HG03135 (cell line): ENCODE results near the gene RGS3.
A peak's percentile ranks its signal among the peaks of the same experiment; 100 is the strongest.
"Not testable (repeated sequence)": the region's sequence is repeated elsewhere in the genome, so short reads cannot be mapped to it uniquely, and the experiment has no call there.

Experiments
- ATAC-seq: cut with Tn5 transposase; IDR thresholded peaks from one replicate; pipeline ENCODE4 v1.9.1; 2021; ENCODE audit warnings: mild to moderate bottlenecking, moderate library complexity; ENCODE audit not compliant: unreplicated experiment

Gene RGS3

DNA sequence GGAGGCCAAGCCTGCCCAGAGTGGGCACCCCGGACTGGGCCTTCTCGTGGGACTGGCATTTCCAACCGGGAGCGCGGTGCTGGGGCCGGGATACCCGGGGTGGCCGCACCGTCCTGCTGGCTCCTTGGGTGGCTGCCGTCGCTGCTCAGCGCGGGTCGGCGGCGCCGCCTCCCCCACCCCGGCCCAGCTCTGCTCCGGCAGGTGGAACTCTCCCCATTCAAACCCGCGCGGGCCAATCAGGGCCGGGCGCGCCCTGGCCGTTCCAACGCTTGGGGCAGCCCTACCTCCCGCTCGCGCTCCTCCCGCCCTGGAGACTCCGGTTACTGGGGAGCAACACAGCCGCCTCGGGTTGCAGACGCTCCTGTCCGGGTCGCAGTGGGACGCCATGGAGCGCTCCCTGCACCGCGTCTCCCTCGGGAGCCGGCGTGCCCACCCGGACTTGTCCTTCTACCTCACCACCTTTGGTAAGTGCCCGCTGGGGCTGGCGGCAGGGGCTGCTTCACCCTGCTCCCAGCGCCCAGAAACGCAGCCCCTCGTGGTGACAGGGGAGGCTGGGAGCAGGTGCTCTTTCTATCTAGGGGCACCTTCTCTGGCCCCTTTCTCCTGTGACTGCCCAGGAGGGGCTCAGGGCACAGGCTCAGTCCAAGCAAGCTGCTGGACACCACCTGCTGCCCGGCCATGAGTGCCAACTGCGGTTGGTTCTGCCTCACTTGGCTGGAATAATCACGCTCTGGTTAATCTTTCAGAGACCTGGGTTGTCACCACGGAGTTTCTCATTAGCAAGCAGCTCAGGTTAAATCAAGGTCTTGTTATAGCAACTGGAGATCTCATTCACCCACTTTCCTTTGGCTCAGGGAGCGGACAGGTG, at the start of gene RGS3:
RGS3 (plus strand) TSS at position 310 of the 868 bp plus-strand sequence; CDS start at position 386, 76 bp downstream.
- no peak for ATAC-seq

DNA sequence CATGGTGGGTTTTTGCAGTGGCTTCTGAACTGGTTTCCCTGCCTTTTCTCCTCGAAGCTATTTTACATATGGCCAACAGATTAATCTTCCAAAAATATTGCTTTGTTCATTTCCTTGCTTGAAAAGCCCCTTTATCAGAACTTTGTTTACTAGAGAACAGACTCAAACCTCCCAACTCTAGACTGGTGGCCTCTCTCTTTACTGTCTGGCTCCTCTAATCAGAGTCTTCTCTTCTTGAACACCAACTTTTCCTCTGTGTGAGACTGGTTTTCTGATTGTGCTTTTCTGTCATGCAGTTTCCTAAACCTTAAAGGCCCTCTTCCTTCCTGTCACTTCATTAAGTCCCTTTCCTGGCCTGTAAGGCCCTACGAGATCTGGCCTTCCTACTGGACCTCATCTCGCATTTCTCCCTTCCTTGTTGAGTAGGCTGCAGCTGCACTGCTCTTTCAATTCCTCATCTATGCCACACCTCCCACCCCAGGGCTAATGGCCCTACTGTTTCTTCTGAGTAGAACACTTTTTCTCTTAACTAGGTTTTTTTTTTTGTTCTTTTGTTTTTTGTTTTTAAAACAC, 47.3 kb upstream of the RGS3 start:
- ATAC-seq, result peak; percentile 97

DNA sequence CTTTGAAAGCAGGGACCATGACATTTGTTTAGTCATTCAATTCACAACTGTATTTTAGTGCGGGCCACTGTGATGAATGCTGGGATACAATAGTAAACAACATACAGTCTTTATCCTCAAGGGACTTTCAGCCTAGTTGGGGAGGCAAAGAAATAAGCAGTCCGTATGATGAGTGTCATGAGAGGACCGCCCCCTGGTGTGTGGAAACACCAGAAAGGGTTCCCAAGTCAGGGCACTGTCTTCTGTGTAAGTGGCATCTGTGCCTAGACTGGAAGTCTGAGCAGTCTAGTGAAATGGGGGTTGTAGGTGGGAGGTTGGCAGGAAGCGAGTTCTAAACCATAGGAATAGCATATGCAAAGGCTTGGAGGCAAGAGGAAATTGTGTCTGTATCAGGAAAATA, 46.2 kb upstream of the RGS3 start:
- no peak for ATAC-seq

DNA sequence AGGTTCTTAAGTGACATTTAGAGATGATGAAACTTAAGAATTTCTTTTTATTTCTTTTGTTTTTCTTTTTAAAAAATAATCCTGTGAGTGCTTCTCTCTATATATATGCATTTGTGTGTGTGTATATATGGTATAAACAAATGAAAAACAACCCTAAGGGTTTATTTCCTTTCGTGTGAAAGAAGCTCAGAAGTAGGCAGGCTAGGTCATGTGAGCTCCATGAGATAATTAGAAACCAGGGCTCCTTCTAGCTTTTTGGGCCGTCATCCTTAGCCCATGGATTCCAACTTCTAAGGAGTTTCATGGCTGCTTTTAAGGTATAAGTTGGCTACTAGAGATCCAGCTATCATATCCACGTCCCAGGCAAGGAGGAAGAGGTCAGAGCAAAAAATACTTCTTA, 41.8 kb upstream of the RGS3 start:
- no peak for ATAC-seq

GRCh38 chr9:113425072-113425471, 38.5 kb upstream of the RGS3 start:
- no peak for ATAC-seq

DNA sequence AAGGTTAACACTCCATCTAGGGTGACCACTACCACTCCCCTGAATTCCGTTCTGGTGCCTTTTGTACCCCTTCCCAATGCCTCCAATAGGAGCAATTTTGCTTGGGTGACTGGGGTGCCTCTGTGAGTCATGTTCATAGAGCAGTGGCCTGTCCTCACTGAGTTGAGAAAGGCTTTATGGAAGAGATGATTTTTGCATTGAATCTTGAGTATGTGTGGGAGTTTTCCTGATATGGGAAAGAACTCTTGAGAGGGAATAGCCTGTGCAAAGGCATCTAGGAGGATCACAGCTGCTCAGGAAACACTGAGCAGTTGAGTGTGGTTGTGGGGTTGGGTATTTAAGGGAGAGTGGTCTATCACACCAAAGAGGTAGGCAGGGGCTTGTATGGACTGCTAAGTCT, 36.8 kb upstream of the RGS3 start:
- no peak for ATAC-seq

DNA sequence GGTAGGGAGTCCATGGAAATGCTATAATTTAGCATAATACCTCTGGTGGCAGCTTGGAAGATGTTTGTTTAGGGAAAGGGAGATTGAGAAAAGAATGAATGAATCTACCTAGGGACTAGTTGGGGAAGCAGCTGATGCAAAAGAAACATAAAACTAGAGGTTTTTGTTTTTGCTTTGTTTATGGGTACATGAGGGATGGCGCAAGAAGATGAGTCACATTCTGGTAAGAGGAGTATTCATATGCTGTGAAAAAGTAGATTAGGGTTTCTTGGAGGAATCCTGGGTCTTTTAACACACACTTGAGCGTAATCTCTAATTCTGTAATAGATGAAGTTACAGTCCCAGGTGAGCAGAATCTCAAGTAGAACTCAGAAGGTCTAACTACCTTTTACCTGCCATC, 35.9 kb upstream of the RGS3 start:
- ATAC-seq, result no peak

- ATAC-seq, result no peak
These were observed 35.4 kb upstream of the RGS3 start for GRCh38 chr9:113428062-113428615.

DNA sequence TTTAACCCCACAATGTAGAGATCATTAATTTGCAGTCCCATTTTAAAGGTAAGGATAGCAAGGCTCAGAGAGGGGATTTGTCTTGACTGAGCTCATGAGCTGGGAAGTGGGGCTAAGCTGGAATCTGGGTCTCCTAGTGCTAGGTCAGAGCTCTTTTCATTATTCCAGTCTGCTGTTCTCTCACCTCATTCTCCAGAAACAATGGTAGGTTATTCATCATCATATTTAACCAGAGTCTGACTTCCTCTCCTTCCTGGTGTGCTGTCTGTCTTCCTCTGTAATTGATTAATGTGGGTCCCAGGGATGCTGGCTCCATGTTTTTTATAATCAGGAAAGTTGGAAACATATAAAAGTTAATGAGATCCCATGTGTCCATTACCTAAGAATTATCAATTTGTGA, 32.3 kb upstream of the RGS3 start:
- ATAC-seq, result no peak

DNA sequence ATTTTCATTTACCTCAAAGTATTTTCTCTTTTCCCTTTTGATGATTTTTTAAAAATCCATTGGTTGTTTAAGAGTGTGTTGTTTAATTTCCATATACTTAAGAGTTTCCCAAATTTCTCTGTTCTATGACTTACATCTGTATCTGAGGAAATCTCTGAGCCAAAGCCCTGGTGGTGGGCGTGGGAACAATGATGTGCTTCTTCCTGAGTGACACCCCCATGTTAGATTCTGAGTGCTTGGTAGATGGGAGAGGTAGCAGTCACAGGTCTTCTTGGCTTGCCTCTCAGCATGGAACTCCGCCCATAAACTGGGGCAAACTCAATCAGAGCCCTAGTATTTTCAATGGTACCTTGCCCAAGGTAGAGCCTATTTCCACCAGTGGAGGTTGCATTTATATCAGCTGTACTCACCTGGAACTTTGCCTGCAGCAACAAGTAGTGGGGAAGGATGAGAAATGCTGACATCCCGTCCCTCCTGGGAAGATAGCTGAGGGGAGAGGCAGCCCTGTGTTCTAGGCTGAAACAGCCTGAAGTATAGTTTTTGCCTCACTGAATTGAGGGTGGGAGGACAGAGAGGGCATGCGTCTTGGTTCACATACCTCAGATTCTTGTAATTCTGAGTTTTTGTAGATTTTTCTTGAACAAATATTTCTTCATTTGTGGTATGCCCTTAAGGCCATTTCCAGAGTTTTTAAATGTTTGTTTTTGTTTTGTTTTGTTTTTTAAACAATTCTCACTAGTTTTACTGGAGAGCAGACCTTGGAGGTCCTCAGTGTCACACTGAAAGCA, 26.6 kb upstream of the RGS3 start:
- ATAC-seq, result no peak

- not testable (repeated sequence) for ATAC-seq
These were observed 25.8 kb upstream of the RGS3 start for GRCh38 chr9:113437716-113438115.

DNA sequence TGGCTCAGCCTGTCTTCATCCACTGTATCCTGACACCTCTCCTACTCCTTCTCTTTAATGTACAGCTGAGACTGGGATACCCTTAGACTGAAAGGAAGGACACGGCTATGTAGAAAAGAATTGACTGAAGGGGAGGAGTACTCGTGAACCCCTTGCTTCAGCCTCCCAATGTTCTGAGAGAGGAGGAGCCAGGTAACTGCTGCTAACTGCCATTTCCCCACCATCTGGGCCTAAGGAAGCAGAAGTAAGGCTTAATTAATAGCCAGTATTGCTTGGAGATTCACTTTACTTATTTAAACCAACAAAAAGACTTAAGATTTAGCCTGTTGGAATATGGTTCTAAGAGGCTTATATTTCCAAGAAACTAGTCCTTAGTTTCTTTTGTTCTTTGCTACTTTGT, 18.8 kb upstream of the RGS3 start:
- ATAC-seq, result no peak

DNA sequence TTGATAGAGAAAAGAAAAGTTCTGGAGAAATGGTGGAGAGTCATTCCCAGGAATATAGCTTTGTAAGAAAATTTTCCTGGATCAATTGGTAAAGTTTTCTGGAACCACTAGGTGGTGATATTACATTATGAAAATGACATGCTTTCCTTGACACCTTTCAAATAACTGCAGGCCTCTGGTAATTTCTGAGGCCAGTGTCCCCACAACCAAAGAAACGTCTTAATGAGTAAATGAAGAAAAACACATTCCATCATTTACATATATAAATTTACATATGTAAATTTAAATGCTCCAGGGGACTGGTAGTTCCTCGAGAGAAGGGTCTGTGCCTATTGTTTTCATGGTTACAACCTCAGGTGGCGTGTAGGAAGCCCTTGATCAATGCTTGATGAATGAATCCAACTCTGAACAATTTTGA, 17.2 kb upstream of the RGS3 start:
- no peak for ATAC-seq

DNA sequence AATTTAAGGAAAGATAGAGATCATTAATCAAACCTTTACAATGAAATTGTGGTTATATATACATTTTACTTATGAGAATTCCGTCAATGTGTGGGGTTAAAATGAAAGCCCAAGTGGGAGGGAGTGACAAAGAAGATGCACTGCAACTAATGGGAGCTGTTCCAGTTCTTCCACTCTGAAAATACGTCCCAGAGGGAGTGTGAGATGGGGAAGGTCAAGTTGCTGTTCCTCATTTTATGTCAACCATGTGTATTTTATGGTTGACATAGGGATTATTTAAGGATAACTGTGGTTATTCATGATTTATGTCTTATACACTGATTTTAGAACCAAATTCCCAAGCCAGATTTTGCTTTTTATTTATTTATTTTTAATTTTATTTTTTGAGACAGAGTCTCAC, 14.2 kb upstream of the RGS3 start:
- ATAC-seq, result no peak

DNA sequence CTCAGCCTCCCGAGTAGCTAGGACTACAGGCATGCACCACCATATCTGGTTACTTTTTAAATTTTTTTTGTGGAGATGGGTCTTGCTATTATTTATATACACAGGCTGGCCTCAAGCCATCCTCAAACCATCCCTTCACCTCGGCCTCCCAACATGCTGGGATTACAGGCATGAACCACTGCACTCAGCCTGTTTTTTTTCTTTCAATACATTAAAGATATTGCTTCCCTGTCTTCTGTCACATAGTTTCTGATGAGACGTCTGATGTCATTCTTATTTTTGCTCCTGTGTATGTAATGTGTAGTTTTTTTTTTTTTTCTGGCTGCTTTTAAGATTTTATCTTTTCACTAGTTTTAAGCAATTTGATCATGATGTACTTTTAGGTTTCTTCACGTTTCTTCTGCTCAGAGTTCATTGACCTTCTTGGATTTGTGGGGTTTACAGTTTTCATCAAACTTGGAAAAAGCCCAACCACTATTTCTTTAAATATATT, 11.4 kb upstream of the RGS3 start:
- ATAC-seq, result no peak

DNA sequence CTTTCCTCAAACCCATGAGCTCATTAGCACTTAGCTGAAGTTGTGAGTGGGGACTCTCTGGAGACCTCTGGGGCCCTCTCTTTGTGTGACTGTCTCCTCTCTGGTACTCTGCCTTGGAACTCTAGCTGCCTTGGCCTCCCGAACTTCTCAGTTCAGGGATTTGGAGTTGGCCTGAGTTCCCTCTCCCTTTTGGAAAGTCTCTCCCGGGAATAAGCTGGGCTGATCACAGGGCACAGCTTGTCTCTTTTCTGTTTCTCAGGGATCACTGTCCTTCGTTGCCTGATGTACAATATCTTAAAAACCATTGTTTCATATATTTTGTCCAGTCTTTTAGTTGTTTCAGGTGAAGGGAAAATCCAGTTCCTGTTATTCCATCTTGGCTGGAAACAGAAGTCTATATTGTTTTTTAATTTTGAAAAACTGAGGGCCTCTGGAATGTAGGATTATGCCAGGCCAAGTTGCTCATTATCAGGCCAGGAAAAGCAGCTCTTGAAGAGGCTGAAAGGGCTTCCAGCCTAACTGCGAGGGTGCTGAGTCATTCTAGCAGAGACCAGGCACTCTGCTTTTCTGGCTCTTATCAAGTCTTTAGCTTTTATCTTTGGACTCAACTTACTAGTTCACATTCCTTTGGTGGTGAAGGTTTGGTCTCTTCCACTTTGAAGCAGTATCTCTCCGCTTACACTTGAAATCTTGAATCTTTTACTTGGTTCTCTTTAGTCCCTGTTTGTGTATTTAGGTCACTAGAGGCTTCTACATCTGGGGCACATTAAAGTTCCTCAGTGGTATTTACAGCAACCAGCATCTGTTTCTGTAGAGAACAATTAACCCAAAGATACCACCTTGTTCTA, 8.4 kb upstream of the RGS3 start:
- no peak for ATAC-seq

GRCh38 chr9:113456235-113456634, 7.3 kb upstream of the RGS3 start:
- no peak for ATAC-seq

DNA sequence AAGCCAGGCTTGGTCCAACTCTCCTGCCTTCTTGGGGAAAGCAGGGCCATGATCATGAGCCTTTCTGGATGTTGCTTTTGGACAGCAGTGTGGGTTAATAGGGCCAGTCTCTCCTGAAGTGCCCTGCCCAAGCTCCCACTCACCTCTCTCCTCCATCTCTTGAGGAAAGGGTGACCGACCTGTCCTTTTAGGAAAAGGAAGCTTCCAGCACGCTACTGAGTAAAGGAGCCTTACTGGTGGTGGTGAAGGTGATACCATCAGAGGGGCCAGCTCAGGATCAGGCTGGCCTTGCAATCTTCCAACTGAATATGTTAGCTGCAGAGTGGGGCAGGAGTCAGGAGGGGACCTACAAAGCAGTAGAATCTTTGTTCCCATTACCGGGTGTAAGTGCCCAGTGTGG, 2.2 kb upstream of the RGS3 start:
- no peak for ATAC-seq

GRCh38 chr9:113461943-113462342, 1.6 kb upstream of the RGS3 start:
- ATAC-seq, result no peak

- no peak for ATAC-seq
These were observed 693 bp upstream of the RGS3 start for GRCh38 chr9:113462781-113463286.
